GM19452 (cell line): Measurements from ENCODE around the gene EPOP.

Experiments
- ATAC-seq: cut with Tn5 transposase; IDR thresholded peaks from one replicate; pipeline ENCODE4 v1.9.1; 2021; ENCODE audit not compliant: unreplicated experiment

The EPOP gene

DNA sequence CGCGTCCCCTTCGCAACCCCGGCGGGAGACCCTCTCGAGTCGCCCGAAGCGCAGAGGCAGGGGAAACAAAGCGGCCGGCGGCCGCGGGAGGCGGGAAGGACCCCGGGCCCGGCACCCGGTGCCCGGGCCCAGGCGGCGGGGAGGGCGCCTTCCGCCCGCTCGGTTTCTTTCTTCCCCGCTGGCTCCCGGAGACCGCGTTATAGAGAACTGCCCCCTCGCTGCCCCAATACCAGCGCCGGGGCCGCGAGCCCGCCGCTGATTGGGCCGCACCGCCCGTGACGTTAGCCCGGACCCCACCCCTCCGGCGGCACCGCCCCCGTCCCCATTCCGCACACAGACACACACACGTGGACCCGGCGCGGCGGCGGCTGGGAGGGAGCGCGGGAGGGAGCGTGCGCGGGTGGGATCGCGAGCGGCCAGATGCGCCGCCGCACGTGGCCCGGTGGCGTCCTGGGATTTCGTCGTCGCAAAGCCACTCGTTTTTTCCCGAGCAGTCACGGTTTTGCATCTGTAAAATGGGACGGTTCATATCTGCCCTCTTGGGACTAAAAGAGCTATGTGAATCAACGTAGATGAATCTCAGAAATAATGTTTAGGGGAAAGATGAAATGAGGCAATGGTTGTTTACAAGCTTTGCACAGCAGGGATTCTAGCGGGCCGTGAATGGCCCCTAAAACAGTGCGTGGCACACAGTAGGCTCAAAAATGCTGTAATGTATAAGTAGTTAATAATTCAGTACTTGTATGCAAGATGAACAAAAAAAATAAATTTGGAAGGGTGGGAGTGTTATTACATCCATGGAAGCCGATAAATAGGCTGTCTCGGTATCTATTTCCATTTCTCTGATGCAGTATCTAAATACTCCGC, at the start of gene EPOP:
EPOP (minus strand) TSS at position 209 of the 867 bp plus-strand sequence. CDS start 462 bp downstream, outside the sequence.
- peak; percentile 62 for ATAC-seq

DNA sequence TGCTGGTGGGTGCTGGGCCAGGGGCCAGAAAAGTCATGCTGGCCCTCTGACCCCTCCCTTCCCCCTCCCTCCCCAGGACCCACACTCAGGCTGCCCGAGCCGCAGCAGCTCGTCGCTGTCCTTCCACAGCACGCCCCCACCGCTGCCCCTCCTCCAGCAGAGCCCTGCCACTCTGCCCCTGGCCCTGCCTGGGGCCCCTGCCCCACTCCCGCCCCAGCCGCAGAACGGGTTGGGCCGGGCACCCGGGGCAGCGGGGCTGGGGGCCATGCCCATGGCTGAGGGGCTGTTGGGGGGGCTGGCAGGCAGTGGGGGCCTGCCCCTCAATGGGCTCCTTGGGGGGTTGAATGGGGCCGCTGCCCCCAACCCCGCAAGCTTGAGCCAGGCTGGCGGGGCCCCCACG, 47.0 kb upstream of the EPOP start:
- ATAC-seq, result no peak

DNA sequence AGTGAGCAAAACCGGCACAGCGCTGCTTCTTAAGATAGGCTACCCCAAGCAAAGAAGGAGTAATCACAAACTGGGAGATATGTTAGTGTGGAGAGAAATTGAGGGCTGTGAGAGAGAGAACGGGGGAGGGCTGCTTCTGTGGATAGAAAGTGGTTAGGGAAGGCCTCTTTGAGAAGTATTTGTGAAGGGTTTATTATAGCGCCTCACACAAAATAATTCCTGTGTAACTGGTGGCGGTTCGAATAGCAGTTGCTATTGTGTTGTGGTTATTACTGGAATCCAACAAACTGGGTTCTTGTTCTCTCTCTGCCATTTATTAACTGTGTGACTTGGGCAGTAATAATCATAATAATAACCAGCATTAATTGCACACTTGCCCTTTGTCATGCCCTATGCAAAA, 46.2 kb upstream of the EPOP start:
- no peak for ATAC-seq

DNA sequence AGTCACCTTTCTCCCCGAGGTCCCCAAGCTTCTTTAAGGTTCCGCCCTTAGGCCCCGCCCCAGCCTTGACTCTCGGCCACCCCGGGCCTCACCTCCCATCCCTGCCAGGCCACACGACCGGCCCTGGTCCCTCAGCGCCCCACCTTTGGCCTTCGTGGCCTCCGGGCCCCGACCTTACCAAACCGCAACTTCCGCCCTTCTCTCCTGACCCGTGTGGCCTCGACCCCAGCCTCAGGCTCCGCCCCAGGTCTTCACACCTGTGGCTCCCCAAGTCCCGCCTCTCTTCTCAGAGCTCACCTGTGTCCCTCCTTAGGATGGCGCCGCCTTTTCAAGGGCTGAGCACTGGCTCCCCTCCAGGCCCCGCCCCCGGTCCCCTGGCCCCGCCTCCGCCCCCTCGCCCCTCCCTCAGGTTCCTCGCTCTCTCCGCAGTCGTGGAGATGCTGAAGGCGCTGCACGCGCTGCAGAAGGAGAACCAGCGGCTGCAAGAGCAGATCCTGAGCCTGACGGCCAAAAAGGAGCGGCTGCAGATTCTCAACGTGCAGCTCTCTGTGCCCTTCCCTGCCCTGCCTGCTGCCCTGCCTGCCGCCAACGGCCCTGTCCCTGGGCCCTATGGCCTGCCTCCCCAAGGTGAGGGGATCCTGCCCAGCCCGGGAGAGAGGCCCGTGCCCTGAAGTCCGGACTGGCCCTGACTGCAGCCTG, 45.3 kb upstream of the EPOP start:
- no peak for ATAC-seq

DNA sequence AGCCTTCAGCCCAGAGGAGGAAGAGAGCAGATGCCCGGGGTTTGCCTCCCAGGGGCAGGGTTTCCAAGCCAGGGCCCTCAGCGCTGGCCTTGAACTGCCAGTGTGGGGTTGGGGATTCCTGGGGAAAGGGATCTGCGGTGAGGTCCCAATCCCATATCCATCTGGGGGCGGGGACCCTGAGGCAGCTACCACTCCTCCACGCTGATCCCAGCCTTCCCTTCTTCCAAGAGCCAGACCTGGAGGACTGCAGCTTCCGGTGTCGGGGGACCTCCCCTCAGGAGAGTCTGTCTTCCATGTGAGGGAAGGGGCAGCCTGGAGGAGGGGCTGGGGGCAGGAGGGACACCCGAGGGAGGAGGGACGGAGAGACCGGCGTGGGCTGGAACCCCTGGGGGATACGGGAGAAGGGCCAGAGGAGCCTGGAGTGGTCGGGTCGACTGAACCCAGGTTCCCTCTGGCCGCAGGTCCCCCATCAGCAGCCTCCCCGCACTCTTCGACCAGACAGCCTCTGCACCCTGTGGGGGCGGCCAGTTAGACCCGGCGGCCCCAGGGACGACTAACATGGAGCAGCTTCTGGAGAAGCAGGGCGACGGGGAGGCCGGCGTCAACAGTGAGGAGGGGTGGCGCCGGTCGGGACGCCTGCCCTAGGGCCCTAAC, 44.7 kb upstream of the EPOP start:
- no peak for ATAC-seq

DNA sequence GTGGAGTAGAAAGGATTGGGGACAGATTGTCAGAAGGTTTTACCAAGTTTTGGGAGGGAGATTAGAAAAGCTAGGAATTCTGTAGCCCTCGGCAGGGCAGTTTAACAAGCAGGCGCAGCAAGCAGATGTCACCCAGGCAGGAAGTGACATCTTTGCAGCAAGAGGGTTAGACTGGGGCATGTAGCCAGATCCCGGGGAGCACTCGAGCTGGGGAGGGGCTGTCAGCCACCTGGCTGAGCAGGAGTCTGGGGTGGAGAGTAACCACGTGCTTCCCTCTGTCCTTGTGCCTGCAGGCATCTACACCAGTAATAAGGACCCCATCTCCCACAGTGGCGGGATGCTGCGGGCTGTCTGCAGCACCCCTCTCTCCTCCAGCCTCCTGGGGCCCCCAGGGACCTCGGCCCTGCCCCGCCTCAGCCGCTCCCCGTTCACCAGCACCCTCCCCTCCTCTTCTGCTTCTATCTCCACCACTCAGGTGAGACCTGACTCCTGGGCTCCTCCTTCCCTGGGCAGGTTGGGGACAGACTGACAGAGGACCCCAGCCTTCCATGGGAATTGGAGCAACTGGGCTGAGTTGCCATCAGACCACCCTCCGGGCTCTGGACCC, 42.5 kb upstream of the EPOP start:
- no peak for ATAC-seq

DNA sequence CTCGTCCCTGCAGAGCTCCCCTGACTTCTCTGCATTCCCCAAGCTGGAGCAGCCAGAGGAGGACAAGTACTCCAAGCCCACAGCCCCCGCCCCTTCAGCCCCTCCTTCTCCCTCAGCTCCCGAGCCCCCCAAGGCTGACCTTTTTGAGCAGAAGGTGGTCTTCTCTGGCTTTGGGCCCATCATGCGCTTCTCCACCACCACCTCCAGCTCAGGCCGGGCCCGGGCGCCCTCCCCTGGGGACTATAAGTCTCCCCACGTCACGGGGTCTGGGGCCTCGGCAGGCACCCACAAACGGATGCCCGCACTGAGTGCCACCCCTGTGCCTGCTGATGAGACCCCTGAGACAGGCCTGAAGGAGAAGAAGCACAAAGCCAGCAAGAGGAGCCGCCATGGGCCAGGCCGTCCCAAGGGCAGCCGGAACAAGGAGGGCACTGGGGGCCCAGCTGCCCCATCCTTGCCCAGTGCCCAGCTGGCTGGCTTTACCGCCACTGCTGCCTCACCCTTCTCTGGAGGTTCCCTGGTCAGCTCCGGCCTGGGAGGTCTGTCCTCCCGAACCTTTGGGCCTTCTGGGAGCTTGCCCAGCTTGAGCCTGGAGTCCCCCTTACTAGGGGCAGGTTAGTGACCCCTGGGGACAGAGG, 41.7 kb upstream of the EPOP start:
- no peak for ATAC-seq

DNA sequence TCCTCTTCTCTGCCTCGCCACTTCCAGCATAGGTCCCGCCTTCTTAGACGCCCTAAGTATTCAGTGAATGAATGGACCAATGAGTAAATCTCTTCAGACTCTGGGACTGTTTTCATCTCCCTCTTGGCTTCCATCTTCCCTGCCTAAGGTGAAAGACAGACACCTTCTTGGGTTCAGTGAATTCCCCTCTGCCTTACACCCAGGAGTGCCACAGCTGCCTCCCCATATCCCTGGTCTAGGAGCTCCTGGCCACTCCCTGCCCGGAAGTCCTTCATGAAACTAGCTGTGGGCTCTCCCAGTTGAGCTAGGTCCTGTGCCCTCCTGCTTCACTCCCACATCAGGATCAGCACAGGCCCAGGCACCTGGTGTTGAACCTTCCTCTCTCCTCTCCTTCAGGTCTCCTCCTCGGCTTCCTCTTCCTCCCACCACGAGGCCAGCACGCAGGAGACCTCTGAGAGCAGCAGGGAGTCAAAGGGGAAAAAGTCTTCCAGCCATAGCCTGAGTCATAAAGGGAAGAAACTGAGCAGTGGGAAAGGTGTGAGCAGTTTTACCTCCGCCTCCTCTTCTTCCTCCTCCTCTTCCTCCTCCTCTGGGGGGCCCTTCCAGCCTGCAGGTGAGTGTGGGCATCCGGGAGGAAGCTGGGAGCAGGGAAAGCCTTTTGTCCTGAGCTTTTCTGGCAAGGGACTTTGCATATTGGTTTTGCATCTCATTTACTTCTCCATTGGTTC, 40.6 kb upstream of the EPOP start:
- ATAC-seq, result no peak

DNA sequence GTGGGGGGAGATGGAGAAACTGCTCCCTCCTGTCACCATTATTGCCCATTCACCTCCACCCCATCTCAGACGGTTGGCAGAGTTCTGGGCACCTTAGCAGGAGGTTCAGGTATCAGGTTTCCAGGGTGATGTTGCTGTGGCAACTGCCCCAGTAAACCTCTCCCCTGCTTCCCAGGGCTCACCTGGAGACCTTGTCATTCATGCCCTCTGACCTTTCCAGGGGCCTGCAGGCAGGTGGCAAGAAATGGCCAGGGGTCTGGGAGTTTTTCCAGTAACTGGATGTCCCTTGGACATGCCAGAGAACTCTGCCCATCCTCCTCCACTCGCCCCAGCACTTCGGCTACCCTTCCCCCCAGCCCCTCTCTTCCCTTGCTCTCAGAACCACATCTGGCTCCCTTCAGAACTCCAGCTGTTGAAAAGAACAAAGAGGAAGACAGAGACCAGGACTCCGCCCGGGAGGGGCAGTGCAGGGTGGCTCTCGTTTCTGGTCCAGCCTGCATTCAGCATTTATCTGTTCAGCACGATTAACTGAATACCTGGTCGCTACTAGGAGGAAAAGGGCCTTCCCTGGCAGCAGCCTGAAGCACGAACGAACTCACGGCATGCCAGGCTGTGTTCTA, 38.8 kb upstream of the EPOP start:
- ATAC-seq, result no peak

DNA sequence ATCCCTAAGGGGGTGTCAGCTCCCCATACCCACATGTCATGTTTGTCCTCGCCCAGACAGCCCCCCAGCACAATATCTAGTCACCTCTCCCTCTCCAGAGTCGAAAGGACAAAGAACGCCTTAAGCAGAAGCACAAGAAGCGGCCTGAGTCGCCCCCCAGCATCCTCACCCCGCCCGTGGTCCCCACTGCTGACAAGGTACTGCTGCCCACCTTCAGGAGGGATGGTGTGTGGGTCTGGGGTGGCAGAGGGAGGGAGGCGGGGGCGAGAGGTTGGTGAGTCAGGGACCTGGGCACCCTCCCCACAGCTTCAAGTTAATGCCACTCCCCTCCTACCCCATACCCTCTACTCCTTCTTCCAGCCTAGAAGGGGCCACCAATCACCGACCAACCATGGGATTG, 37.8 kb upstream of the EPOP start:
- ATAC-seq, result no peak

DNA sequence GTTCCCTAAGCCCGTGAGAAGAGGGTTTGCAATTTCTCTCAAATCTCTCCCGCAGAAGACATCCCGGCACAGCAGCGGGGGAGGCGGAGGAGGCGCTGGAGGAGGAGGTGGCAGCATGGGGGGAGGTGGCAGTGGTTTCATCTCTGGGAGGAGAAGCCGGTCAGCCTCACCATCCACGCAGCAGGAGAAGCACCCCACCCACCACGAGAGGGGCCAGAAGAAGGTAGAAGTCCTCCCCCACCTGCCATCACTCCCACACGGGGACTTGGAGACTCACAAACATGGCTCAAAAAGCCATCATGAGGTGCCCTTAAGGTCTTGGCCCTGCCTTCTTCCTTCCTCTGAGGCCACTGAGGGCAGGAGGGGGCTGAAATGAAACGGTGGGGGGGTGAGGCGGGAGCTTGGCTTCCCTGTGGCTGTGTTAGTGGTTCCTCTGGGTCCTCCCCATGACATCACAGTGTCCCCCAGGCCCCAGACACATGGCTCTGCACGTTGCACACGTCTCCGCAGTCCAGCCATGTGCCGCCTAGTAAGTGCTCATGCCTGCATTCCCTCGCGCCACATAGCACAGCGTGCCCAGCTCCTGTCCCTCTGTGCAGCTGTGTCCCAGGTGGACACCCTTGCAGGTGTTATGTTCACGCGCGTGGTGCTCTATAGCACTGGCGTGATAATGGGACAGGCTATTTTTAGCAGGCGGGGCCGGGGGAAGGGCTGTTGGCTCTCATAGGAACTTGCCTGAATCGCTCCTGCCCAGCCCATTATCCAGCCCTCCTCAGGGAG, 37.2 kb upstream of the EPOP start:
- no peak for ATAC-seq

DNA sequence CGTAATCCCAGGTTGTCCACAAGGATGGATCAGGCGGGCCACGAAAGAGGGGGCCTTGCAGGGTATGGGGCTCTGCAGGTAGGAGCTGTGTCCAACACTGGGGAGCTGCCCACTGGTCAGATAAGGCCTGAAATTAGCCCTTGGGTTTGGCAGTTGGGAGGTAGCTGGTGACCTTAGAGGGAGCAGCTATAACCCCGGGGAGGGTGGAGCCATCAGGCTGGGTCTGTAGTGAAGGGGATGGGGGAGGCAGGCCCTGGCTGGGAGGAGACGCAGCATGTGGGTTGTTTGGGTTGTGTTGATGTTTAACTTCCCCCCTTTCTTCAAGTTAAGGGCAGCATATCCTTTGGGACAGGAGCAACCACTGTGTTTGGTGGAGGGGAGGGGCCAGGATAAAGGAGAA, 36.2 kb upstream of the EPOP start:
- no peak for ATAC-seq

DNA sequence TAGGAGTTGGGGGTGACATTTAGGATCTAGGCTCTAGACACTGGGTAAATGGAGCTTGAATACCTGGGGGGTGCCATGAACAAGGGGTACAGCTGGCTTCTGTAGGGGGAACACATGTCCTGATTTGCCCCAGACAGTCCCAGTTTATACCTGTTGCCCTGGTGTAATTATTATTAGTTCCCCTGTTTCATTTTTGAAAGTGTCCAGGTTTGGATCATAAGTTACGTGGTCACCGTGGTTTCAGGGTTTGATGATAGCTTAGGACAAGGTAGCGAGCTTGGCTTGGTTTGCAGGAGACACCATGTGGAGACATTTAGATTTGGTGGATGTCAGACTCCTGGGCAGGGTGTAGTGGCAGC, 35.8 kb upstream of the EPOP start:
- no peak for ATAC-seq

DNA sequence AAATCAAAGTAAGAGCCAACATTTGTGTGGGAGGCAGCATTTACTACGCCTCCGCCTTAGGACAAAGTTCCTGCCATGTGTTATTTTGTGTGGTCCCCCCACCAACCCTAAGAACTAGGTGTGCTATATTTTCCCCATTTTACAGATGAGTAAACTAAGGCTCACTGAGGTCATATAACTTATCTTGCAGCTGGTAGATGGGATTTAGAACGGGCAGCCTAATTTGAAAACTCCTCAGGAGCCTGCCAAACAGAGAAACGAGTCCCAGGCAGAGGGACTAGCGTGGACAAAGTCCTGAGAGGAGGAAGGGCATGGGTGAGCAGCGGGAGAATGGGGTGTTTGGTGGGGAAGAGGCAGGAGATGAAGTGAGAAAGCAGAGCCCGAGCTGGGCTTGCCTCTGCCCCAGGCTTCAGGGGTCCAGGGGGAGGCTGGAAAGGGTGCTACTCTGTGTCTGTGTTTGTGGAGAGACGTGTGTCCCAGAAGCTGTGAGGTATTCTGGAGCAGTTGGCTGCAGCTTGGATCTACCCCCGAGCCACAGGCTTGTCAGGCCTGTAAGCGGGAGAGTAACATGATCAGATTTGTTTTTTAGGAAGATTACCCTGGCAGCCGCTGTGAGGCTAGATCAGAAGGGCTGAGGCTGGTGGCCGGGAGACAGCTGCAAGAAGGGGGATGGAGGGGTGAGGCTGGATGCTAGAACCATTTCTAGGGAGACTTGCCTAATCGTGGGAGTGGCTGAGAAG, 35.3 kb upstream of the EPOP start:
- ATAC-seq, result no peak

DNA sequence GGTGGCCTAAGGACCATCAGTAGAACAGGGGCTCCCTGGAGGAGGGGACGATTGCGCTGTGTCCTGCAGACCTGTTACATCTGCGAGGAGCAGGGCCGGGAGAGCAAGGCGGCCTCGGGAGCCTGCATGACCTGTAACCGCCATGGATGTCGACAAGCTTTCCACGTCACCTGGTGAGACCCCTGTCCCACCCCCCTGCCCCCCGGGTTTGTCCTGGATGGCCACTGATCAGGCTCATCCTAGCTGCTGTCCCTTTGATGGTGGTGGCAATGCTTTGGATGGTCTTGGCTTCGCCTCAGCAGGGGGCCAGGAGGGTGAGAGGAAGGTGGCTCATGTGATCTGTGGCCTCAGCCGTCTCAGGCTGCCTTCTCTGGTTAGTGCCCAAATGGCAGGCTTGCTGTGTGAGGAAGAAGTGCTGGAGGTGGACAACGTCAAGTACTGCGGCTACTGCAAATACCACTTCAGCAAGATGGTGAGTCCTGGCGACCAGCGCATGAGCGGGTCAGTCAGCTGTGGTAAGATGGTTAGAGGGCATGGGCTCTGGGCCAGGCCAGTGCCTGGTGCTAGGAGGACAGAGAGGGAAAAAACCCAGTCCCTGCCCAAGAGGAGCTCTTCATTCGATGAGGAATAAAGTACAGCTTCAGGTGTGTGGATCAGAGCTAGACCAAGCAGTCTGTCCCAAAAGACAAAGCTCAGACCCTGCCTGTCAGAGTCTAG, 34.5 kb upstream of the EPOP start:
- no peak for ATAC-seq

DNA sequence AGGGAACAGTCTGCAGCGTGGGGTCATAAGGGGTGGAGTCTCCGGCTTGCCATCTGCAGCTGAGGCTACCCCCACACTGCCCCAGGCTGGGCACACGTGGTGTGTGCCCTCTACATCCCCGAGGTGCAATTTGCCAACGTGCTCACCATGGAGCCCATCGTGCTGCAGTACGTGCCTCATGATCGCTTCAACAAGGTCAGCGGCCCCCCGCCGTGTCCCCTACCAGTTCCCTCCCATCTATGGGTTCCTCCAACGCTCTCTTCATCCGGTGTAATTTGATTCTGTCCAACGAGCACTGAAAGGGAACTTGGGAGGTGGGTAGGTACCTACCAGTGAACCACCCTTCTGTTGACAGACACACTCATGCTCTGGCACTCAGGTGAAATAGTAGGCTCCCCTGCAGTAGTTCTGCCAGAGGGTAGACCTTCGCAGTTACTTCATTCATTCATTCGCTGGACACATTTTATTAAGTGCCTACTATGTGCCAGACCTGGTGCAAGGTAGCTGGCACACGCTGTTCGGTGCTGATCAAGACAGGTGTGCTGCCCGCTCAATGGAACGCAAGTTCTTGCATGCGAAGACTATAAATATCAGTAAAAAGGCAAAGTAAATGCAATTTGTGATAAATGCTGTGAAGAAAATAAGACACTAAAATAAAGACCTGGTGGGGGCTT, 33.1 kb upstream of the EPOP start:
- ATAC-seq, result no peak

DNA sequence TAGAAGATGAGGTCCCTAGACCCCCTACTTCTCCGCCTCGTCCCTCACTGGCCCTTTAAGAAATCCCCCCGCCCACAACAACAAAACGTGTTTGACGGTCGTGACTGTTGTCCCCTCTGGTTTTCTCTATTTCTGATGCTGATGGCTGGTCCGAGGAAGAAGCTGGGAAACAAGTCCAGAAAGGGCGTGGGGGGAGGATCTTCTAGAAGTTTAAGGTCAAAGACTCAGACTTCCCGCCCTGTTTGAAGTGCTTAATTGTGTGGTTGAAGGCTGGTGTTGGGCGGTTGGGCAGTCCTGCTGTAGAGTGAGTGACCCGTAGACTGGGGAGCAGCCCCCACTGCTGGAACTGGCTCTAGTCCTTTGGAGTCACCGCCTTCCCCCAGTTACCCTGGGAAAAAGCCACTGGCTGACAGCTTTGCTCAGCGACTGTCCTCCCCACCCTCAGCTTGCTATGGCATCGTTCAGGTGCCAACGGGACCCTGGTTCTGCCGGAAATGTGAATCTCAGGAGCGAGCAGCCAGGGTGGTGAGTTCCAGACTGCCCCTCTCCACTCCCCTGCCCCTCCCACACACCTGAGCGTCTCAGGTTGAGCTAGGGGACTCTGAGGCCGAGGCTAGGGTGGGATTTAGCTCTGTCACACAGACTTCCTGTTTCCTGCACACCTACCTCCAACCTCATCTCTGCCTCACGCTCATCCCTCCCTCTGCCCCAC, 31.9 kb upstream of the EPOP start:
- no peak for ATAC-seq
